ENCODE data around the gene DENND1A. TPM values are rescaled to one million over a fixed set of nuclear protein-coding genes. Genes with fewer than 3 reads are reported as not detected.
"Not testable (repeated sequence)": the region's sequence is repeated elsewhere in the genome, so short reads cannot be mapped to it uniquely, and the experiment has no call there.

The DENND1A gene
- total RNA-seq, 2 donors from 2014 or later = 17.8 to 36.6 TPM

DNA sequence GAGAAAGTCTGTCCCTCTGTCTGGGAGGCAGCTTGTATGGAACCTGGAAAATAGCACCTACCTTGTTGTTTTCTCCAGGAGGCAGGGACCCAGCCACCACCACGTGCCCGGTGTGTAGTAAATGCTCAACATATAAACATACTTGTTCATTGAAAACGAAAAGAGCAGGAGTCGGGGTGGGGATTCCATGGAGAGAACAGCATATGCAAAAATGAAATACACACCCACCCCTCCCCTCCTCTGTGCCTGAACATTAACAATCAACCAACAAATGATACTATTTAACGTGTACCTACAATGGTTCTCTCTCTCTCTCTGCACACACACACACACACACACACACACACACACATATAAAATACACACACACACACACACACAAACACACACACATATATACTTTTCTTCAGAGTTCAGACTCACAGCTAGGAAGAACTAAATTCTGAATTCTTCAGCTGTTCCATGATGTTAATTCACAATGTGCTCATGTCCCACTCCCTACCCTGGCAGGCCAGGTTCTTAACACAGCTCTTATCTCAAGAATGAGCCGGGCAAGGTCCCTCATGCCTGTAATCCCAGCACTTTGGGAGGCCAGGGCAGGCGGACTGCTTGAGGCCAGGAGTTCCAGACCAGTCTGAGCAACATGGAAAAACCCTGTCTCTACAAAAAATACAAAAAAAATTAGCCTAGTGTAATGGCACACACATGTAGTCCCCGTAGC is 16.3 kb upstream of the DENND1A start:
- DNase-seq (ENCODE audit: low spot score) (no peak), ATAC-seq (ENCODE audit: insufficient number of reproducible peaks, low FRiP score, low read depth) (no peak)
- Histone ChIP-seq H3K4me3 (no peak overlapping the region), H3K9me3 (no peaks in the 10 kb centered on the region), H3K27me3 (replicated peaks; ENCODE audit: insufficient read depth) (no peaks in the 10 kb centered on the region), H3K4me1 (ENCODE audit: control insufficient read depth in 1 of 2, low read depth in 2 of 2) (no peaks in the 10 kb centered on the region), H3K36me3 (no peaks in the 10 kb centered on the region), H3K27ac (no peak overlapping the region)
- TF ChIP-seq, protein P1, sequence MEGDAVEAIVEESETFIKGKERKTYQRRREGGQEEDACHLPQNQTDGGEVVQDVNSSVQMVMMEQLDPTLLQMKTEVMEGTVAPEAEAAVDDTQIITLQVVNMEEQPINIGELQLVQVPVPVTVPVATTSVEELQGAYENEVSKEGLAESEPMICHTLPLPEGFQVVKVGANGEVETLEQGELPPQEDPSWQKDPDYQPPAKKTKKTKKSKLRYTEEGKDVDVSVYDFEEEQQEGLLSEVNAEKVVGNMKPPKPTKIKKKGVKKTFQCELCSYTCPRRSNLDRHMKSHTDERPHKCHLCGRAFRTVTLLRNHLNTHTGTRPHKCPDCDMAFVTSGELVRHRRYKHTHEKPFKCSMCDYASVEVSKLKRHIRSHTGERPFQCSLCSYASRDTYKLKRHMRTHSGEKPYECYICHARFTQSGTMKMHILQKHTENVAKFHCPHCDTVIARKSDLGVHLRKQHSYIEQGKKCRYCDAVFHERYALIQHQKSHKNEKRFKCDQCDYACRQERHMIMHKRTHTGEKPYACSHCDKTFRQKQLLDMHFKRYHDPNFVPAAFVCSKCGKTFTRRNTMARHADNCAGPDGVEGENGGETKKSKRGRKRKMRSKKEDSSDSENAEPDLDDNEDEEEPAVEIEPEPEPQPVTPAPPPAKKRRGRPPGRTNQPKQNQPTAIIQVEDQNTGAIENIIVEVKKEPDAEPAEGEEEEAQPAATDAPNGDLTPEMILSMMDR (IDR thresholded peaks at IDR 0.05) = no peak

DNA sequence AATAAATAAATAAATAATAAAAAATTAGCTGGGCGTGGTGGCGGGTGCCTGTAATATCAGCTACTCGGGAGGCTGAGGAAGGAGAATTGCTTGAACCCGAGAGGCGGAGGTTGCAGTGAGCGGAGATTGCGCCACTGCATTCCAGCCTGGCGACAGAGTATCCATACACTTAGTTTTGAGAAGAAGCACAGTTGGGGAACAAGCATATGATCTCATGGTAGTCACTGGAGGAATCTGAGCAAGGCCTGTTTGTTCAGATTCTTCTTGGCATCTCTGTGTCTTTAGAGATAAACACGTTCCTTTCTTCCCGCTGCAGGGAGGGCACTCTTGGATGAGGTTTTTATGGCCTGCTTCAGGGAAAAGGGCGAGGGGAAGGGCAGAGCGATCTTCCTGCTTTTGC is 15.6 kb upstream of the DENND1A start:
- Histone ChIP-seq H3K4me1 (ENCODE audit: control insufficient read depth in 1 of 2, low read depth in 2 of 2) (no peaks in the 10 kb centered on the region), H3K9me3 (no peaks in the 10 kb centered on the region), H3K36me3 (no peaks in the 10 kb centered on the region), H3K27ac (no peak overlapping the region), H3K4me3 (no peak overlapping the region), H3K27me3 (replicated peaks; ENCODE audit: insufficient read depth) (no peaks in the 10 kb centered on the region)
- ATAC-seq (ENCODE audit: insufficient number of reproducible peaks, low FRiP score, low read depth) = no peak
- DNase-seq (ENCODE audit: low spot score) = no peak
- TF ChIP-seq, protein P1 (IDR thresholded peaks at IDR 0.05) = no peak

GRCh38 chr9:123944464-123944863 is 14.5 kb upstream of the DENND1A start:
- not testable (repeated sequence) for H3K27me3 ChIP-seq (replicated peaks; ENCODE audit: insufficient read depth); H3K4me3 ChIP-seq; H3K27ac ChIP-seq; ATAC-seq (ENCODE audit: insufficient number of reproducible peaks, low FRiP score, low read depth); H3K36me3 ChIP-seq; H3K9me3 ChIP-seq; DNase-seq (ENCODE audit: low spot score); H3K4me1 ChIP-seq (ENCODE audit: control insufficient read depth in 1 of 2, low read depth in 2 of 2)

- no peak for DNase-seq (ENCODE audit: low spot score)
- Histone ChIP-seq H3K36me3 (no peaks in the 10 kb centered on the region), H3K4me3 (no peak overlapping the region), H3K9me3 (no peaks in the 10 kb centered on the region), H3K27ac (no peak overlapping the region), H3K27me3 (replicated peaks; ENCODE audit: insufficient read depth) (no peaks in the 10 kb centered on the region), H3K4me1 (ENCODE audit: control insufficient read depth in 1 of 2, low read depth in 2 of 2) (no peaks in the 10 kb centered on the region)
- ATAC-seq (ENCODE audit: insufficient number of reproducible peaks, low FRiP score, low read depth) = no peak
- TF ChIP-seq, protein P1 (IDR thresholded peaks at IDR 0.05) = no peak
Measured at GRCh38 chr9:123943671-123944070, 13.7 kb upstream of the DENND1A start.

DNA sequence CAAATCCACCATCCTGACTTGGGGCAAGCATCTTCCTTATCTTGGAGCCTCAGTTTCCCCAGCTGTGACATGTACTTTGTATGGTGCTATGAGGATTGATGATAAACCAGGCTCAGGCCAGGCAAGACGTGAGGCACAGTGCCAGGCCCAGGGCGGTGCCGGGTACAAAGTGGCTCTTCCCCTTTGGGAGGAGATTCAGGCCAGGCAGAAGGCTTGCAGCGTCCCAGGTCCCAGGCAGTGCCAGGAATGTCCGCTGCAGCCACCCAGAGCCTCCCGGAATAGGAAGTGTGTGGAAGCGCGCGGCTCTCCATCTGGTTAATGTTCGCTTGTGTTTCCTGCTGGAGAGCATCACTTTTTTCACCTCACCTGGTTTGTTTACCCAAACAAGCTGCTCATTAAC is 12.6 kb upstream of the DENND1A start:
- H3K27me3 ChIP-seq (replicated peaks; ENCODE audit: insufficient read depth) = no peaks in the 10 kb centered on the region
- no peaks in the 10 kb centered on the region for H3K9me3 ChIP-seq
- H3K27ac ChIP-seq = no peak overlapping the region
- no peaks in the 10 kb centered on the region for H3K36me3 ChIP-seq
- H3K4me1 ChIP-seq (ENCODE audit: control insufficient read depth in 1 of 2, low read depth in 2 of 2) = no peaks in the 10 kb centered on the region
- ATAC-seq (ENCODE audit: insufficient number of reproducible peaks, low FRiP score, low read depth) = no peak
- TF ChIP-seq, protein P1 (IDR thresholded peaks at IDR 0.05) = no peak
- no peak for DNase-seq (ENCODE audit: low spot score)
- H3K4me3 ChIP-seq = no peak overlapping the region

Measured in thoracic aorta (tissue), 2 donors.